ENCODE results near the gene PLXNA2. TPM values are rescaled to one million over a fixed set of nuclear protein-coding genes. Genes with fewer than 3 reads are reported as not detected.

The PLXNA2 gene
- total and polyA plus RNA-seq, 2 of the 13 experiments (the other 11 are each of a cell fraction or from before 2014, with no cell fraction given), result 1.1 to 2.1 TPM

GRCh38 chr1:208239473-208240381 is 4.5 kb downstream of the PLXNA2 start (continued):
- TF ChIP-seq AKNA (CRISPR knock-in tag; IDR thresholded peaks at IDR 0.05; ENCODE audit: borderline replicate concordance), result no peak
- TF ChIP-seq, protein P1, sequence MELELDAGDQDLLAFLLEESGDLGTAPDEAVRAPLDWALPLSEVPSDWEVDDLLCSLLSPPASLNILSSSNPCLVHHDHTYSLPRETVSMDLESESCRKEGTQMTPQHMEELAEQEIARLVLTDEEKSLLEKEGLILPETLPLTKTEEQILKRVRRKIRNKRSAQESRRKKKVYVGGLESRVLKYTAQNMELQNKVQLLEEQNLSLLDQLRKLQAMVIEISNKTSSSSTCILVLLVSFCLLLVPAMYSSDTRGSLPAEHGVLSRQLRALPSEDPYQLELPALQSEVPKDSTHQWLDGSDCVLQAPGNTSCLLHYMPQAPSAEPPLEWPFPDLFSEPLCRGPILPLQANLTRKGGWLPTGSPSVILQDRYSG (CRISPR knock-in tag; IDR thresholded peaks at IDR 0.05), result no peak
- no peak for TF ChIP-seq MIER3 (CRISPR knock-in tag; IDR thresholded peaks at IDR 0.05; ENCODE audit: borderline replicate concordance)
- TF ChIP-seq, protein P2, sequence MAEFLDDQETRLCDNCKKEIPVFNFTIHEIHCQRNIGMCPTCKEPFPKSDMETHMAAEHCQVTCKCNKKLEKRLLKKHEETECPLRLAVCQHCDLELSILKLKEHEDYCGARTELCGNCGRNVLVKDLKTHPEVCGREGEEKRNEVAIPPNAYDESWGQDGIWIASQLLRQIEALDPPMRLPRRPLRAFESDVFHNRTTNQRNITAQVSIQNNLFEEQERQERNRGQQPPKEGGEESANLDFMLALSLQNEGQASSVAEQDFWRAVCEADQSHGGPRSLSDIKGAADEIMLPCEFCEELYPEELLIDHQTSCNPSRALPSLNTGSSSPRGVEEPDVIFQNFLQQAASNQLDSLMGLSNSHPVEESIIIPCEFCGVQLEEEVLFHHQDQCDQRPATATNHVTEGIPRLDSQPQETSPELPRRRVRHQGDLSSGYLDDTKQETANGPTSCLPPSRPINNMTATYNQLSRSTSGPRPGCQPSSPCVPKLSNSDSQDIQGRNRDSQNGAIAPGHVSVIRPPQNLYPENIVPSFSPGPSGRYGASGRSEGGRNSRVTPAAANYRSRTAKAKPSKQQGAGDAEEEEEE (CRISPR knock-in tag; IDR thresholded peaks at IDR 0.05; ENCODE audit: borderline replicate concordance), result no peak
- 0 out of 2 replicates have a peak, but pooled peaks have one; percentile 42 for TF ChIP-seq ZC3H13 (CRISPR knock-in tag; IDR thresholded peaks at IDR 0.05)
- no peak for TF ChIP-seq AHR (CRISPR knock-in tag; IDR thresholded peaks at IDR 0.05)
- TF ChIP-seq UBTF (CRISPR knock-in tag; IDR thresholded peaks at IDR 0.05), result peak; percentile 38; the same call in 1 of the 2 replicates
- 0 out of 2 replicates have a peak, but pooled peaks have one; percentile 40 for TF ChIP-seq SNAI1 (CRISPR knock-in tag; IDR thresholded peaks at IDR 0.05; ENCODE audit: borderline replicate concordance)
- TF ChIP-seq, protein P3, sequence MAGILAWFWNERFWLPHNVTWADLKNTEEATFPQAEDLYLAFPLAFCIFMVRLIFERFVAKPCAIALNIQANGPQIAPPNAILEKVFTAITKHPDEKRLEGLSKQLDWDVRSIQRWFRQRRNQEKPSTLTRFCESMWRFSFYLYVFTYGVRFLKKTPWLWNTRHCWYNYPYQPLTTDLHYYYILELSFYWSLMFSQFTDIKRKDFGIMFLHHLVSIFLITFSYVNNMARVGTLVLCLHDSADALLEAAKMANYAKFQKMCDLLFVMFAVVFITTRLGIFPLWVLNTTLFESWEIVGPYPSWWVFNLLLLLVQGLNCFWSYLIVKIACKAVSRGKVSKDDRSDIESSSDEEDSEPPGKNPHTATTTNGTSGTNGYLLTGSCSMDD (CRISPR knock-in tag; IDR thresholded peaks at IDR 0.05), result no peak
- peak; percentile 45; the same call in 1 of the 2 replicates for TF ChIP-seq ZNF605 (CRISPR knock-in tag; IDR thresholded peaks at IDR 0.05)
- TF ChIP-seq ZNF674 (CRISPR knock-in tag; IDR thresholded peaks at IDR 0.05; ENCODE audit: low read depth), result no peak
- TF ChIP-seq SP2 (CRISPR knock-in tag; IDR thresholded peaks at IDR 0.05), result no peak

Data from HepG2 (cell line).